MG63 (cell line): ENCODE data around the gene GRK1. TPM values are rescaled to one million over a fixed set of nuclear protein-coding genes. Genes with fewer than 3 reads are reported as not detected.

ENCODE experiments used
- DNase-seq: peaks from one replicate; pipeline ENCODE4 v3.0.0-alpha.2; 2020
- H3K27me3 ChIP-seq: fragments of 250-450 bp; sonication (Bioruptor Pico); 2 replicates; pipeline ENCODE4 v1.5.1; 2020; ENCODE audit warnings: mild to moderate bottlenecking, moderate library complexity
- H3K36me3 ChIP-seq: fragments of 250-450 bp; sonication (Bioruptor Pico); 2 replicates; pipeline ENCODE4 v1.5.1; 2020; ENCODE audit warnings: mild to moderate bottlenecking, moderate library complexity
- H3K4me3 ChIP-seq: fragments of 250-450 bp; sonication (Bioruptor Pico); 2 replicates; pipeline ENCODE4 v1.5.1; 2020; ENCODE audit warnings: mild to moderate bottlenecking, moderate library complexity
- H3K9me3 ChIP-seq: fragments of 250-450 bp; sonication (Bioruptor Pico); 2 replicates; pipeline ENCODE4 v1.5.1; 2020; ENCODE audit warnings: mild to moderate bottlenecking, moderate library complexity
- total RNA-seq: library from RNA; depleted of rRNA; stranded (reverse); fragments of >200 nt; shearing (Covaris generic); gene quantifications from 2 replicates; pipeline ENCODE4 v1.2.3, GENCODE V29; 2014; ENCODE audit warnings: low replicate concordance

The GRK1 gene
- total RNA-seq, 1 experiment from 2014 or later, result not detected

- Histone ChIP-seq H3K36me3 (peaks cover 60% of the 10 kb centered on the region), H3K27me3 (no peaks in the 10 kb centered on the region), H3K9me3 (no peaks in the 10 kb centered on the region), H3K4me3 (no peak overlapping the region)
- DNase-seq, result no peak
Measured at GRCh38 chr13:113629866-113630265, 37.2 kb upstream of the GRK1 start.

- H3K36me3 ChIP-seq, result peaks cover 63% of the 10 kb centered on the region
- DNase-seq, result no peak
- no peaks in the 10 kb centered on the region for H3K27me3 ChIP-seq
- H3K9me3 ChIP-seq, result no peaks in the 10 kb centered on the region
- no peak overlapping the region for H3K4me3 ChIP-seq
Measured at GRCh38 chr13:113630296-113630695, 36.7 kb upstream of the GRK1 start.

DNA sequence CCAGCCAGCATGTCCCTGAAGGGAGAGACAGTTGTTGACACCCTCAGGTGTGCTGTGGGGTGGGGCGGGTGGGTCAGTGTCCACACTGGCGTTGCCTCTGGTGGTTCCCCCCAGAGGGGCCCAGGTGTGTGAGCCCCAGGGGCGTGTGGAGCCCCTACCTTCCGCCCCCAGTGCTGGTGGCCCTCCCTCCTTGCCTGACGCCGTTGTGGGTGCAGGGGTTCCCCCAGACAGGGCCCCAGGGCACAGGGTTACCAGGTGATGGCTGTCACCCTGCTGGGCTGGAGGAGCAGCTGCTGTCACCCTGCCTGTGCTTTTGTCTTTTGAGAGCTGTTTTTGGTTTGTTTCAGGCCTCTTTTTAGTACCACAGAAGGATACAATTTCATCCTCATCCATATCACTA, 36.2 kb upstream of the GRK1 start:
- Histone ChIP-seq H3K4me3 (no peak overlapping the region), H3K27me3 (no peaks in the 10 kb centered on the region), H3K9me3 (no peaks in the 10 kb centered on the region), H3K36me3 (peaks cover 67% of the 10 kb centered on the region)
- DNase-seq, result no peak

GRCh38 chr13:113631341-113632095, 35.5 kb upstream of the GRK1 start:
- no peak for DNase-seq
- Histone ChIP-seq H3K36me3 (peaks cover 71% of the 10 kb centered on the region), H3K27me3 (no peaks in the 10 kb centered on the region), H3K4me3 (no peak overlapping the region), H3K9me3 (no peaks in the 10 kb centered on the region)

- DNase-seq, result no peak
- no peak overlapping the region for H3K4me3 ChIP-seq
Measured at GRCh38 chr13:113632706-113633484, 34.1 kb upstream of the GRK1 start.

DNA sequence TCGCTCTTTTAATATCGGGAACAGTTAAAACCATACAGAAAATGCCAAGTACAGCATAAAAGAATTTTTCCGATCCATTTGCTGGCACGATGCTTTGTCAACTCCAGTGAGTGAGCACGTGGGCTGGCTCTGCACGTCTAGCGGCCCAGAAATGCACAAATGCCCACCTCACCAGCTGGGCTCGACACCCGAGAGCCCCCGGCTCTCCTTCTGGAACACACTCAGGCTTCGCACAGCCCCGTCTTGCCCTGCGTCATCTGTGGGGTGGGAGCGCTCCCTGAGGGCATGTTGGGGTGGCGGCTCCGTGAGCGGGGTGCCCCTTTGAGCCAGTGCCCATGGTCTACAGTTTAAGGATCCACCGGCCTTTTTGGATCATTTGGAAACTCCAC, 33.5 kb upstream of the GRK1 start:
- DNase-seq, result no peak
- Histone ChIP-seq H3K36me3 (peaks cover 74% of the 10 kb centered on the region), H3K9me3 (no peaks in the 10 kb centered on the region), H3K27me3 (no peaks in the 10 kb centered on the region), H3K4me3 (no peak overlapping the region)

More at GRCh38 chr13:113632706-113633484, 34.1 kb upstream of the GRK1 start:
- H3K27me3 ChIP-seq, result no peaks in the 10 kb centered on the region
- no peaks in the 10 kb centered on the region for H3K9me3 ChIP-seq
- H3K36me3 ChIP-seq, result peaks cover 68% of the 10 kb centered on the region

- Histone ChIP-seq H3K9me3 (no peaks in the 10 kb centered on the region), H3K36me3 (peaks cover 78% of the 10 kb centered on the region), H3K27me3 (no peaks in the 10 kb centered on the region), H3K4me3 (no peak overlapping the region)
- DNase-seq, result no peak
Measured at GRCh38 chr13:113634279-113635047, 32.6 kb upstream of the GRK1 start.

GRCh38 chr13:113635048-113635420, 32.0 kb upstream of the GRK1 start:
- no peak for DNase-seq
- H3K27me3 ChIP-seq, result no peaks in the 10 kb centered on the region
- H3K4me3 ChIP-seq, result no peak overlapping the region
- peaks cover 80% of the 10 kb centered on the region for H3K36me3 ChIP-seq
- no peaks in the 10 kb centered on the region for H3K9me3 ChIP-seq

DNA sequence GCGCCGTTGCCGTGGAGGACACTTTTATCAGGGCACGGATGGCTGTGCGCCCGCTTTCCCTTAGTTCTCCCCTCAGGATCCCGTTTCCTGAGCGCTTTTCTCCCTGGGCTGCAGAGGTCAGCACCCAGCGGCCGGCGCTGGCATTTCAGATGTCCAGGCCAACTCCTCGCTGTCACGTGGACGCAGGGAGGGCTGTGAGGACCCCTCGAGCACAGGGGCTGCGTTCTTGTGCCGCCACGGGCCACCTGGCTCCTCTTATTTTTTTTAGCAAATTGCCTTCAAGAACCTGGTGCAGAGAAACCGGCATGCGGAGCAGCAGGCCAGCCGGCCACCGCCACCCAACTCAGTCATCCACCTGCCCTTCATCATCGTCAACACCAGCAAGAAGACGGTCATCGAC, 31.3 kb upstream of the GRK1 start:
- H3K27me3 ChIP-seq, result no peaks in the 10 kb centered on the region
- no peaks in the 10 kb centered on the region for H3K9me3 ChIP-seq
- H3K4me3 ChIP-seq, result no peak overlapping the region
- H3K36me3 ChIP-seq, result peaks cover 85% of the 10 kb centered on the region
- no peak for DNase-seq

- DNase-seq, result no peak
- no peaks in the 10 kb centered on the region for H3K9me3 ChIP-seq
- no peaks in the 10 kb centered on the region for H3K27me3 ChIP-seq
- H3K4me3 ChIP-seq, result no peak overlapping the region
- peaks cover 86% of the 10 kb centered on the region for H3K36me3 ChIP-seq
Measured at GRCh38 chr13:113636266-113636963, 30.6 kb upstream of the GRK1 start.

GRCh38 chr13:113637262-113638160, 29.5 kb upstream of the GRK1 start:
- Histone ChIP-seq H3K9me3 (no peaks in the 10 kb centered on the region), H3K36me3 (peaks cover 87% of the 10 kb centered on the region), H3K4me3 (no peak overlapping the region), H3K27me3 (no peaks in the 10 kb centered on the region)
- no peak for DNase-seq

DNA sequence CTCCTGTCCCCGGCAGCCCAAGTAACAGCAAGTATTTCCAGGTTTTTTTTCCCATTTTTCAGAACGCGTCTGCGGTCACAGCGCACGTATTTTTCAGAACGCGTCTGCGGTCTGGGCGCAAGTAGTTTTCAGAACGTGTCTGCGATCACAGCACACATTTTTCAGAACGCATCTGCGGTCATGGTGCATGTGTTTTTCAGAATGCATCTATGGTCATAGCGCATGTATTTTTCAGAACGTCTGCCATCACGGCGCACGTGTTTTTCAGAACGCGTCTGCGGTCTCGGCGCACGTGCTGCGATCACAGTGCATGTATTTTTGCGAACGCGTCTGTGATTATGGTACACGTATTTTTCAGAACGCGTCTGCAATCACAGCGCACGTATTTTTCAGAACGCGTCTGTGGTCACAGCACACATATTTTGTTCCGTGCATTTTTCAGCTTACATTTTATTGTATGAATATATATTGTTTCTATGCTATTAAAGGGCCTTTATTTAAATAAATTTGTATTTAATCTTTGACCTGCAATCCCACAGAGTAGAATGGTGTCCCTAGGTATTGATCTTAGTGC, 28.8 kb upstream of the GRK1 start:
- no peak overlapping the region for H3K4me3 ChIP-seq
- H3K9me3 ChIP-seq, result no peaks in the 10 kb centered on the region
- peaks cover 88% of the 10 kb centered on the region for H3K36me3 ChIP-seq
- no peak for DNase-seq
- no peaks in the 10 kb centered on the region for H3K27me3 ChIP-seq

DNA sequence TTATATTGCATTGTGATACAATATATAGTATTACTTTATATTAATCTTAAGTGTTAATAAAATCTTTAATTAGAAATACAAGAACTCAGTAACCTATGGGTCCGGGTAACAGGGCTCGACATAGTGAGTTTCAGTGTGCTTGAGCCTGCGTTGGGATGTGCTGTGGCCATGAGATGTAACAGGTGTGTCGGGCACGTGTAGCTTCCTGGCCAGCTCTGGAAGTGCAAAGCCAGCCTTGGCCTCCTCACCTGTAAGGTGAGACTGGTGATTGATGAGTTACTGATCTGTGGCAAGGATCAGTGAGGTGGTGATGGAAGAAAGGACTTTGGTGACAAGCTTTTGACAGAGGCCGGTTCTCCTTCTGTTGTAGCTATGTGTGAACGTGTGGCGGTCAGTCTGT, 28.2 kb upstream of the GRK1 start:
- peaks cover 86% of the 10 kb centered on the region for H3K36me3 ChIP-seq
- no peak overlapping the region for H3K4me3 ChIP-seq
- no peaks in the 10 kb centered on the region for H3K27me3 ChIP-seq
- no peaks in the 10 kb centered on the region for H3K9me3 ChIP-seq
- no peak for DNase-seq

DNA sequence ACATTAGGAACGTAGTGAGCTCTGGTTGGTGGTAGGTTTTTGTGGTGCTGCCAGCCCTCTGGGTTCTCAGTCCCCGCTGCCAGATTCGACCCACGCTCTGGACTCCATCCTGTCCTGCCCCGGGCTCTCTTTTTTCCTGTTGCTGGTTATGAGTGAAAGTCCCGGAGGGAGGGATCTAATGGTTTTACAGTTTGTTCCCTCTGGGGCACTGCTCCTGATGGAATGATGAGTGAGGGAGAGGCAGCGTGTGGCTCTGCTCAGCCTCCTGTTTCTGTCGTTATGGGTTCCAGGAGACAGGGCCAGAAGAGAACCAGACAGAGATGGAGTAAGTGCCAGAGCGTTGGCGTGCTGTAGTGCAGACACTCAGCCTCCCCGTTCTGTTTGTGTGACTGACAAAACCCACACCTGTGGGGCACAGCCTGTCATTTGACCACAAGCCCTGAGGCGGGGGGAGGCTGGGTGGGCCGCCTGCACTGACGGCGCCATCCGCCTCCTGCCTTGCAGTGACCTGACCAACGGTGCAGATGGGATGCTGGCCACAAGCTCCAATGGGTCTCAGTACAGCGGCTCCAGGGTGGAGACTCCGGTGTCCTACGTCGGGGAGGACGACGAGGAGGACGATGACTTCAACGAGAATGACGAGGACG, 27.3 kb upstream of the GRK1 start:
- no peak for DNase-seq
- H3K27me3 ChIP-seq, result no peaks in the 10 kb centered on the region
- H3K4me3 ChIP-seq, result no peak overlapping the region
- no peaks in the 10 kb centered on the region for H3K9me3 ChIP-seq
- H3K36me3 ChIP-seq, result peaks cover 77% of the 10 kb centered on the region

GRCh38 chr13:113641426-113641825, 25.6 kb upstream of the GRK1 start:
- Histone ChIP-seq H3K4me3 (no peak overlapping the region), H3K27me3 (no peaks in the 10 kb centered on the region), H3K9me3 (no peaks in the 10 kb centered on the region), H3K36me3 (peaks cover 64% of the 10 kb centered on the region)
- no peak for DNase-seq
